GM18517 (cell line): ENCODE results near the gene PDYN.

Source experiments
- ATAC-seq: cut with Tn5 transposase; IDR thresholded peaks from one replicate; pipeline ENCODE4 v1.9.1; 2021; ENCODE audit warnings: mild to moderate bottlenecking, moderate library complexity; ENCODE audit not compliant: unreplicated experiment

Gene PDYN

DNA sequence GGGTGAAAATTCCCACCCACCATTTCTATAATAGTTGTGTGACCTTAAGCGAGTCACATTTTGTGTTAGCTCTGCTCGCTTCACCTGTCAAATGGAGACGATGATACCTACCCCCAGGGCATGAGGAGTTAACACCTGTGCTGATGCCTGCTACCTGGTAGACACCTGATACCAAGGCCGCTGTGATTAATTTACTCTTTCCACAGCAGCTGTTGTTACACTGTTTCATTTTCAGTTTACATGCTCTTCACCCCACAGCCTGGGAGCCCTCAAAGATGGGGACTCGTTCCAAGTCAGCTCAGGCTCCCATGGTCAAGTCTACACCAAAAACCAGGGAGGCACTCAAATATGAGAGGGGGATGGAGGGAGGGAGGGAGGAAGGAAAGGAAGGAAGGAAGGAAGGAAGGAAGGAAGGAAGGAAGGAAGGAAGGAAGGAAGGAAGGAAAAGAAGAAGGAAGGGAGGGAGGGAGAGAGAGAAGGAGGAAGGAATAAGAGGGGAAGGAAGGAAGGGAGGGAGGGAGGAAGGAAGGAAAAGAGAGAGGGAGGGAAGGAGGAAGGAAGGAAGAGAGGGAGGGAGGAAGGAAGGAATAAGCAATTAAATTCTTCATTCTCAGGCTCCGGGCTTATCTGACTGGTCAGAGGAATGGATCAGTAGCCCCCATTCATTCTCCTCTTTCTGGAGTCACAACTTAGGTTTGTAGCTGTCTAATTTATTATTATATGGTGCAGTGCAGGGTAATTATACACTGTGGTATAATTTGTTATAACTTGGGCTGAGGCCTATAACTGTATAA lies 40.9 kb downstream of the PDYN start:
- ATAC-seq, result no peak

GRCh38 chr20:1951436-1952115 lies 42.3 kb downstream of the PDYN start:
- no peak for ATAC-seq

- ATAC-seq, result no peak
Observed at GRCh38 chr20:1950836-1951235, 43.0 kb downstream of the PDYN start.

GRCh38 chr20:1949347-1950100 lies 44.3 kb downstream of the PDYN start:
- ATAC-seq, result no peak

- ATAC-seq, result no peak
Observed at GRCh38 chr20:1947535-1947846, 46.4 kb downstream of the PDYN start.

DNA sequence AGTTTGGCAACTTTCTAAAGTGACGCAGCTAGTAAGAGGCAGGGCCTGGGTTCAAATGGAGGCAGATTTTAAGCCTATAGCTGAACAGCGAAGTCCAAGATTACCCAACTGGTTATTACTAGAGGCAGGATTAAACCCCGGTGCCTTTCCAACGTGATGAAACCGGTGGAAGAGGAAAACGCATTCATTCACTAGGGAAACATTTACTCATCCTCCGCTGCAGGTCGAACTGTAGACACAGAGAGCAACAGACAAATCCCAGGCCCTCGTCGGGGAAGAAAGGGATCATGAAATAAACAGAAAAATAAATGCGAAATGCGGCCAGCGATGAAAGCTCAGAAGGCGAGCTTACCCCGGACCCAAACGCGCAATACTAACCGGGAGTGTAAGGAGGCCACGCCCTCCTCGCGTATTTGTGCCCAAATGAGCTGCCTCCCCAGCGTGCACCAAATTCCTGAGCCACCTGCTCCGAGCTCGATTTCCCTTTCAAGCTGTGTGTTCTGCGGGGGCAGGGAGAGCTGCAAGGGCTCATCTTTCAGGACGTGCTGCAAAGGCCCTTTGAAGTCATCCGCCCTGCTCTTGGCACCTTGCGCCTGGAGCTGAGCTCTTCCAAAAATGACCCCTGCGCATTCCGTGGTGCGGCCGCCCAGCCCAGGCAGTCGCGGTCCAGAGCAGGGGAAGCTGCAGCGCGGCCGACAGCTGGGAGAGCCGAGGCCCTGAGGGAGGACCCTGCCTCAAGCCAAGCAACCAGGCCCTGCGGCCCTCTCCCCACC lies 46.9 kb downstream of the PDYN start:
- no peak for ATAC-seq

DNA sequence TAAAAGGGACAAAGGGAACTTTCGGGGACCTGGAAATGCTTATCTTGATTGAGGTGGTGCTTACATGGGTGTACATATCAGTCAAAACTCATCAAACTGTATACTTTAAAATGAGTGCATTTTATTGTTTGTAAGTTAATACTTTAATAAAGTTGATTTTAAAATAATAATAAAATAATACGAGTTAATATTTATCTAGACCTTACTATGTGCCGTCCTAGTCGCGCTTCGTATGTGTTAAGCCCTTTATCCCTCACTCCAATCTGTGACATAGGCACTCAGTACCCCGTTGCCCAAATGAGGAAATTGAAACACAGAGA lies 47.5 kb downstream of the PDYN start:
- ATAC-seq, result no peak

DNA sequence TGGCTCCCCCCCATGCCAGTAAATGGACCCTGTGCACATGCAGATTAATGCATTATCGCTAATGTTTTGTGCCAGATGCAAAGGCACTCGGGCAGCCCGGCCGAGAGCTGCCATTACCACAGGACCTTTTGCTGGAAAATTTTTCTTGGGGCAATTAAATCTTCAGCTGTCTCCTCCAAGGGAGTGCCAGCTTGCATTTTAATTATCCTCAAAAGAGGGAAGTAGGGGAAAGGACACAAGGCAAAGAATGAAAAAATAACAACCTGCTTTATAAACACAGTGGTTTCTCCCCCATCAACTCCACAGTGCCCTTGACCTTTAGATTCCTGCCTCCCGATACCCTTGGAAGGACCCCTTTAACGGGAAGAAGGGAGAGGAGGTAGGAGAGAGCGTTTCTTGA lies 48.2 kb downstream of the PDYN start:
- no peak for ATAC-seq

- no peak for ATAC-seq
Observed at GRCh38 chr20:1945134-1945618, 48.7 kb downstream of the PDYN start.

- no peak for ATAC-seq
Observed at GRCh38 chr20:1944345-1945091, 49.3 kb downstream of the PDYN start.

DNA sequence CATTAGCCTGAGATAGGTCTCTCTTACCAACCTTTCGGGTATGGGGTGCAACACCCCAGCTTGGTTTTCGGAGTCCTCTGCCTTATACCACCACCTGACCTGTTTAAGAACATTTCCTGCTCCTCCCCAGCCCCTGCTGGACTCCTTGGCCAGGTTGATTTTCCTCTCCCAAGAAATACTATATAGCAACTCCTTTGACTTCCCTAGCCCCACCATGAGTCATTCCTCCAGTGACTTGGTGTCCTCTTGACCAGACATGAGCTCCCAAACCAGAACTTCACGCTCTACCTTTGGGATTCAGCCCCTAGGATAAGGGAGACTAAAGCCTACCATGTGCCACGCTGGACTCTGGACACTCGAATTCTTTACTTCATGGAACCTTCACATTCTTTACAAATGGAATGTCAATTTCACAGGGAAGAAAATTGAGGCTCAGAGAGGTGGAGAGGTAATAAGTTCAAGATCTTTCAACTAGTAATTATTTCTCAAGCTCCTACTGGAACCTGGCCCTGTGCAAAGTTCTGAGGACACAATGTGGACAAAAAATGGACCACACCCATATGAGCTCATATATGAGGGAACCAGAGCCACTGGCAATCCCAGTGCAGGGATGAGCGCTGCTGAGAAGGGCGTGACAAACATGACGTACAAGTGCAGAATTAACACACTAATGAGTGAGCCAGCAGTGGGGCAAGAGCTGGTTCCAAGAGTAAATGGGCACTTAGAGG lies 50.4 kb downstream of the PDYN start:
- no peak for ATAC-seq

DNA sequence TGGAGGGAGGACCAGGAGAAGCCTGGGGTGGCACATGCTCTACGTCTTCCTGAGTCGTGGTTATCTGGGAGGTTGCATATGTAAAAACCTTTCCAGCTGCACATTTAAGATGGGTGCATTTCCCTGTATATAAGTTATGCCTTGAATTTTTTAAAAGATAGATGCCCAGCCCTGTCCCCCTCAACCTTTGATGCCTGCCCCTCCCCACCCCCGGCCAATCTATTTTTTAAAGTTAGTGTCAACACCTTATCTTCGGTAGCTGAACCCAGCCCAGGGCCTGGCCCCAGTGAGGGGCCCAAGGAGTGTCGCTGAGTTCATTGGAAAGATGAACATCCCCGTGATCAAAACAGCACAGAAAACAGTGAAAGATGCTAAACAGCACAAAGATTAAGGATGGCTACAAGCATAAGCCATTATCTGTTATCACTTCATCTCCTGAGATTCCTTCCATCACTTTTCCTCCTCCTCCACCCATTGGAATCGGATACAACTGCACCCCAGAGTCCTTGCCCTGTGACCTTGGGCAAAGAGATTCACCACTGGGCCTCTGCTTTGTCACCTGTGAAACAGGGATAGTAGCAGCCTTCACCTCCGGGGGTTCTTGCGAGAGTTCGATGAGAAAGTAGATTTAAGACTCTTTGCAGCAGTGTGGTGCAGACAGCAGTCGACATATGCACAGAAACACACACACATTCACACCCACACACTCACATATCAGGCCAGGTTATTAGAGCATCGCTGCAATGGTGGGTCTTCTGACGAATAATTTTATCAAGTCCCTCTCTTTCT lies 51.2 kb downstream of the PDYN start:
- ATAC-seq, result no peak

- no peak for ATAC-seq
Observed at GRCh38 chr20:1942061-1942460, 51.8 kb downstream of the PDYN start.

GRCh38 chr20:1941226-1941625 lies 52.6 kb downstream of the PDYN start:
- no peak for ATAC-seq

- no peak for ATAC-seq
Observed at GRCh38 chr20:1940581-1940980, 53.3 kb downstream of the PDYN start.

- ATAC-seq, result no peak
Observed at GRCh38 chr20:1939270-1939595, 54.6 kb downstream of the PDYN start.

DNA sequence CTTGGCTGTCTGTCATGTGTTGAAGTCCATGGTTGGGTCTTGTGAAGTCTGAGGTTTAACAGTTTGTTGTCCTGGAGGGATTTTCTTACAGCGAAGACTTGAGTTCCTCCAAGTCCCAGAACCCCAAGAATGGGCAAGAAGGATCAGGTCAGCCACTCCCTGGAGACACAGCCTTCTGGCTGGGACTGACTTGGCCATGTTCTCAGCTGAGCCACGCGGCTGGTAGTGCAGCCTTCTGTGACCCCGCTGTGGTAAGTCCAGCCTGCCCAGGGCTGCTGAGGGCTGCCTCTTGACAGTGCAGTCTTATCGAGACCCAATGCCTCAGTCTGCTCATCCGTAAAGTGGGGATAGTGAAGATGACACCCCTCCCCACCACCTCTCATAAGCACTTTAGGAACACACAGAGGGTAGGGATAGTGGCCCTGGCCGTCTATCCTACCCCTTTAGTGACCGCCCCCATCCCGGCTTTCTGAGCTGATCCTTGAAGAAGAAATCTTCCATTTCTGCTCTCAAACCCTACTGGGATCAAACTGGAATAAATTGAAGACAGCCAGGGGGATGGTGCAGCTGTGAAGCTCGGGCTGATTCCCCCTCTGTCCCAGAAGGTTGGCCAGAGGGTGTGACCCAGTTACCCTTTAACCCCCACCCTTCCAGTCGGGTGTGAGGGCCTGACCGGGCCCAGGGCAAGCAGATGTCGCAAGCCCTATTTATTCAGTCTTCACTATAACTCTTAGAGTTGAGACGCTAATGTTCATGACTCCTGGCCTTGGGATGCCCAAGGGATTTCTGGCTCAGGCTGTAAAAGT lies 55.2 kb downstream of the PDYN start:
- no peak for ATAC-seq

GRCh38 chr20:1937316-1937976 lies 56.4 kb downstream of the PDYN start:
- no peak for ATAC-seq
